ENCODE data around the gene ALKBH7. TPM values are rescaled to one million over a fixed set of nuclear protein-coding genes. Genes with fewer than 3 reads are reported as not detected.

ALKBH7 gene
- total RNA-seq, 1 donor from 2014 or later = 58.4 TPM

- DNase-seq (ENCODE audit: low read depth) (no peak), FAIRE-seq (no peak)
- Histone ChIP-seq H3K4me1 (ENCODE audit: insufficient read depth, low read length) (peaks cover 12% of the 10 kb centered on the region), H3K4me3 (ENCODE audit: insufficient read depth, low read depth, low read length) (no peak overlapping the region), H4K20me1 (ENCODE audit: insufficient read depth, low read length) (peaks cover 3% of the 10 kb centered on the region), H3K27ac (ENCODE audit: low read depth, low read length) (no peak overlapping the region), H3K27me3 (ENCODE audit: insufficient read depth, low read length) (no peaks in the 10 kb centered on the region), H2AFZ (ENCODE audit: low read depth, low read length) (no peak overlapping the region), H3K36me3 (ENCODE audit: insufficient read depth, low read length) (peaks cover 21% of the 10 kb centered on the region), H3K9ac (ENCODE audit: low read length) (no peak overlapping the region), H3K4me2 (ENCODE audit: low read length) (no peak overlapping the region), H3K9me3 (ENCODE audit: insufficient read depth, low read depth, low read length) (no peaks in the 10 kb centered on the region), H3K79me2 (ENCODE audit: insufficient read depth, low read length) (no peaks in the 10 kb centered on the region)
- Mint-ChIP-seq H3K27me3 (ENCODE audit: low read depth, unreplicated experiment) (no peaks in the 10 kb centered on the region), H3K4me3 (ENCODE audit: unreplicated experiment) (peak overlapping the region; percentile 40), H3K9me3 (ENCODE audit: unreplicated experiment) (no peaks in the 10 kb centered on the region), H3K27ac (ENCODE audit: unreplicated experiment) (no peak overlapping the region), H3K36me3 (ENCODE audit: low read depth, unreplicated experiment) (peaks cover 16% of the 10 kb centered on the region), H3K4me1 (ENCODE audit: low read depth, unreplicated experiment) (peaks cover 5% of the 10 kb centered on the region)
- no peak for TF ChIP-seq EZH2 (IDR thresholded peaks at IDR 0.05; ENCODE audit: insufficient read depth, low read length)
- TF ChIP-seq, protein P1, sequence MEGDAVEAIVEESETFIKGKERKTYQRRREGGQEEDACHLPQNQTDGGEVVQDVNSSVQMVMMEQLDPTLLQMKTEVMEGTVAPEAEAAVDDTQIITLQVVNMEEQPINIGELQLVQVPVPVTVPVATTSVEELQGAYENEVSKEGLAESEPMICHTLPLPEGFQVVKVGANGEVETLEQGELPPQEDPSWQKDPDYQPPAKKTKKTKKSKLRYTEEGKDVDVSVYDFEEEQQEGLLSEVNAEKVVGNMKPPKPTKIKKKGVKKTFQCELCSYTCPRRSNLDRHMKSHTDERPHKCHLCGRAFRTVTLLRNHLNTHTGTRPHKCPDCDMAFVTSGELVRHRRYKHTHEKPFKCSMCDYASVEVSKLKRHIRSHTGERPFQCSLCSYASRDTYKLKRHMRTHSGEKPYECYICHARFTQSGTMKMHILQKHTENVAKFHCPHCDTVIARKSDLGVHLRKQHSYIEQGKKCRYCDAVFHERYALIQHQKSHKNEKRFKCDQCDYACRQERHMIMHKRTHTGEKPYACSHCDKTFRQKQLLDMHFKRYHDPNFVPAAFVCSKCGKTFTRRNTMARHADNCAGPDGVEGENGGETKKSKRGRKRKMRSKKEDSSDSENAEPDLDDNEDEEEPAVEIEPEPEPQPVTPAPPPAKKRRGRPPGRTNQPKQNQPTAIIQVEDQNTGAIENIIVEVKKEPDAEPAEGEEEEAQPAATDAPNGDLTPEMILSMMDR (IDR thresholded peaks at IDR 0.05; ENCODE audit: insufficient read depth, low read depth, low read length) = no peak
Observed at GRCh38 chr19:6378486-6378885, 5.9 kb downstream of the ALKBH7 start.

DNA sequence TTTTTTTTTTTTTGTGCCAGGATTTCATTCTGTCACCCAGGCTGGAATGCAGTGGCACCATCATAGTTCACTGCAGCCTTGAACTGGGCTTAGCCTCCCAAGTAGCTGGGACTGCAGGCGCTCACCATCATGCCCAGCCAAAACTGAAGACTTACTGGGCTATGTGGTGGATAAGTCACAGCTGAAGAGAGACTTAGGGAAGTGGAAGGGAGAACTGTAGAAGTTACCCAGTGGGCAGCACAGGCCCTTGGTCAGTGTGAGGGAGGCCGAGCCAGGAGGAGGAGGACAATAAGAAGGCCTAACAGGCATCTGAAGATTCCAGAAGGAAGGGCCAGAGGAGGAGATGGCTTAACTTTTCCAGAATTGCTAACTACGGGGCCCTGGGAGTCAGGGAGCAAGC is 7.2 kb downstream of the ALKBH7 start:
- Histone ChIP-seq H3K4me1 (ENCODE audit: insufficient read depth, low read length) (peaks cover 3% of the 10 kb centered on the region), H2AFZ (ENCODE audit: low read depth, low read length) (no peak overlapping the region), H3K79me2 (ENCODE audit: insufficient read depth, low read length) (no peaks in the 10 kb centered on the region), H3K4me2 (ENCODE audit: low read length) (no peak overlapping the region), H3K9ac (ENCODE audit: low read length) (no peak overlapping the region), H3K36me3 (ENCODE audit: insufficient read depth, low read length) (peaks cover 22% of the 10 kb centered on the region), H4K20me1 (ENCODE audit: insufficient read depth, low read length) (peaks cover 3% of the 10 kb centered on the region), H3K27ac (ENCODE audit: low read depth, low read length) (no peak overlapping the region), H3K9me3 (ENCODE audit: insufficient read depth, low read depth, low read length) (no peaks in the 10 kb centered on the region), H3K27me3 (ENCODE audit: insufficient read depth, low read length) (no peaks in the 10 kb centered on the region), H3K4me3 (ENCODE audit: insufficient read depth, low read depth, low read length) (no peak overlapping the region)
- TF ChIP-seq, protein P1 (IDR thresholded peaks at IDR 0.05; ENCODE audit: insufficient read depth, low read depth, low read length) = no peak
- TF ChIP-seq EZH2 (IDR thresholded peaks at IDR 0.05; ENCODE audit: insufficient read depth, low read length) = no peak
- Mint-ChIP-seq H3K36me3 (ENCODE audit: low read depth, unreplicated experiment) (peaks cover 18% of the 10 kb centered on the region), H3K27me3 (ENCODE audit: low read depth, unreplicated experiment) (no peaks in the 10 kb centered on the region), H3K4me3 (ENCODE audit: unreplicated experiment) (no peak overlapping the region), H3K27ac (ENCODE audit: unreplicated experiment) (no peak overlapping the region), H3K4me1 (ENCODE audit: low read depth, unreplicated experiment) (peaks cover 2% of the 10 kb centered on the region), H3K9me3 (ENCODE audit: unreplicated experiment) (no peaks in the 10 kb centered on the region)
- FAIRE-seq (no peak), DNase-seq (ENCODE audit: low read depth) (no peak)

DNA sequence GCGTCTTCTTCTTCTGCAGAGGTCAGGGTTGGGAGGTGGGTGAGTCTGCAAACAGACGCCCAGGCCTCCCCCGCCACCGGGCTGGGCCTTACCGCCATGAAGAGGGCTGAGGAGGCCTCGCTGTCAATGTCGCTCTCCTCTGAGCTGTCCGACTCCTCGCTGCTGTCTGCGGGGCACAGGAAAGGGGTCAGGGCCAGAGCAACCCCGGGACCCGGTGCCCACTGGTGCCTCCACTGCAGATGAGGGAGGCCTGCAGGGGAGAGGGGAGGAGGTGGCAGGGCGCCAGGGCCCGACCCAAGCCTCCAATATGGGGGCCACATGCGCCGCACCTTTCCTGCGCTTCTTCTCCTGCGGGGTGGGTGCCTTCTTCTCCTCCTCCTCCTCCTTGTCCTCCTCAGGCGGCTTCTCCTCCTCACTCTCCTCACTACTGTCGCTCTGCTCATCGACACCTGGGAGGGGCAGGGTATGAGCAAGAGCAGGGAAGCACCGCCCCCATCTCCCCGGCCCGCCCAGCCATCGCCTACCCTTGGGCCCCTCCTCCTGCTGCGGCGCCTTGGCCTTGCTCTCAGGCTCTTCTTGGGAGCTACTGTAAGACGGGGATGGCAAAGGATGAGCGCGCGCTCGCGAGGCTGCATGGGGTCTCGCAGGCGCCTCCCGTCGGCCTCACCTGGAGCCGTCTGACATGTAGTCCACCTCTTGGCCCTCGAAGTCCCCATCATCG is 8.6 kb downstream of the ALKBH7 start:
- H3K27ac ChIP-seq (ENCODE audit: low read depth, low read length) = no peak overlapping the region
- H3K9me3 ChIP-seq (ENCODE audit: insufficient read depth, low read depth, low read length) = no peaks in the 10 kb centered on the region
- no peak overlapping the region for H3K4me2 ChIP-seq (ENCODE audit: low read length)
- peaks cover 2% of the 10 kb centered on the region for H3K4me1 Mint-ChIP-seq (ENCODE audit: low read depth, unreplicated experiment)
- no peak overlapping the region for H3K4me3 Mint-ChIP-seq (ENCODE audit: unreplicated experiment)
- no peak for FAIRE-seq
- no peak overlapping the region for H3K9ac ChIP-seq (ENCODE audit: low read length)
- H3K36me3 Mint-ChIP-seq (ENCODE audit: low read depth, unreplicated experiment) = peaks cover 19% of the 10 kb centered on the region
- H4K20me1 ChIP-seq (ENCODE audit: insufficient read depth, low read length) = peaks cover 3% of the 10 kb centered on the region
- H3K4me3 ChIP-seq (ENCODE audit: insufficient read depth, low read depth, low read length) = no peak overlapping the region
- TF ChIP-seq EZH2 (IDR thresholded peaks at IDR 0.05; ENCODE audit: insufficient read depth, low read length) = no peak
- TF ChIP-seq, protein P1 (IDR thresholded peaks at IDR 0.05; ENCODE audit: insufficient read depth, low read depth, low read length) = no peak
- DNase-seq (ENCODE audit: low read depth) = no peak
- H3K79me2 ChIP-seq (ENCODE audit: insufficient read depth, low read length) = no peaks in the 10 kb centered on the region
- peaks cover 26% of the 10 kb centered on the region for H3K36me3 ChIP-seq (ENCODE audit: insufficient read depth, low read length)
- no peaks in the 10 kb centered on the region for H3K27me3 Mint-ChIP-seq (ENCODE audit: low read depth, unreplicated experiment)
- H3K9me3 Mint-ChIP-seq (ENCODE audit: unreplicated experiment) = no peaks in the 10 kb centered on the region
- H3K27ac Mint-ChIP-seq (ENCODE audit: unreplicated experiment) = no peak overlapping the region
- no peak overlapping the region for H2AFZ ChIP-seq (ENCODE audit: low read depth, low read length)
- no peaks in the 10 kb centered on the region for H3K27me3 ChIP-seq (ENCODE audit: insufficient read depth, low read length)
- peaks cover 3% of the 10 kb centered on the region for H3K4me1 ChIP-seq (ENCODE audit: insufficient read depth, low read length)

Measured in astrocyte (in vitro differentiated cells and primary cell).